Hematopoietic multipotent progenitor cell treated with erythropoietin and hydrocortisone succinate and interleukin-3 and kit ligand, for 15 days (in vitro differentiated cells): ENCODE data around the gene COX8C.
"Not testable (repeated sequence)": the region's sequence is repeated elsewhere in the genome, so short reads cannot be mapped to it uniquely, and the experiment has no call there.

Experiments
- DNase-seq: peaks from one replicate; pipeline ENCODE4 v3.0.0-alpha.2; 2015; ENCODE audit warnings: low spot score

COX8C gene

DNA sequence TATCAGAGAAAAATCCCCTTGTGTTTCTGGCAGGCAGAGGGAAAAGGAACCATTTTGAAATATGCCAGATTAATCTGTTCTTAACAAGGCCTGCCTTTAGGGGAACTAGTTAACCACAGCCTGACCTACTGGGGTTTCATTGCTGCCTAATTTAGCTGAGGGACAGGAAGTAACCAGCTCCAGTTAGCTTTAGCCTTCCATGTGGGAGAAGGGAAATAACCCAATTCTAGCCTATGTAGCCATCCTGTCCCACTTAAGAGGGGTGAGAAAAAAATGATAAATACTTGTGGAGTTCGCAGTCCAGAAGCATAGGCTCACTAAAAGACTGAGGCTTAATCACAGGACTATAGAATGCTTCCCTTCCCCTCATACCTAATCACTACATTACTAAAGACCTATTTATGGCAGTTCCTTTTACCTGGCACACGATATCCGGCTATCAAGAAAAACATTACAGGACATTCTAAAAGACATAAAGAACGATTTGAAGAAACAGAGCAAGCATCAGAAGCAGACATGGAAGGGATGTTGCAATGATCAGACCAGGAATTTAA lies 22.8 kb downstream of the COX8C start:
- DNase-seq: no peak

DNA sequence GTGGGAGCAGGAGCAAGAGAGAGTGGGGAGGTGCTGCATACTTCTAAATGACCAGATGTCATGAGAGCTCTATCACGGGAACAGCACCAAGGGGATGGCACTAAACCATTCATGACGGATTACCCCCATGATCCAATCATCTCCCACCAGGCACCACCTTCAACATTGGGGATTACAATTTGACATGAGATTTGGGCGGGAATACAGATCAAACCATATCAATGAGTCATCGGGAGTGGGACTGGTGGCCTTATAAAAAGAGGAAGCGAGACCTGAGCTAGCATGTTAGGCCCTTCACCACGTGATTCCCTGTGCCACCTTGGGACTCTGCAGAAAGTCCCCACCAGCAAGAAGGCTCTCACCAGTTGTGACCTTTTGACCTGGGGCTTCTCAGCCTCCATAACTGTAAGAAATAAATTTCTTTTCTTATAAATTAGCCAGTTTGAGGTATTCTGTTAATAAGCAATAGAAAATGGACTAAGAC lies 28.7 kb downstream of the COX8C start:
- no peak for DNase-seq

DNA sequence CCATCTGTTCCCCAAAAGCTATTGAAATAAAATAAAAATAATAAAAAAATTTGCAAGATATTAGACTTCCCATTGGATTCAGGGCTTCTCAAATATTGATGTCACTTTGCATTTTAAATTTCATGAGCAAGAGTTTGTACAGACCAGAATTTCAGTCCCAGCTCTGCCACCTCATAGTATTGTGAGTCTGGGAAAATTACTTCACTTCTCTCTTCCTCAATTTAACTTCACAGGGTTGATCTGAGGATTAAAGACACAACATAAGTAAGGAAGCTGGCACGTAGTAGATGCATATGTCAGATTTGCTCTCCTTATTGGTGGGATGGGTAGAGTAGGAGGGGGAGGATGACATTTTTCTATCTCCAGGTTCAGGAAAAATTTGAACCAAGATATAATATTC lies 32.8 kb downstream of the COX8C start:
- no peak for DNase-seq

DNA sequence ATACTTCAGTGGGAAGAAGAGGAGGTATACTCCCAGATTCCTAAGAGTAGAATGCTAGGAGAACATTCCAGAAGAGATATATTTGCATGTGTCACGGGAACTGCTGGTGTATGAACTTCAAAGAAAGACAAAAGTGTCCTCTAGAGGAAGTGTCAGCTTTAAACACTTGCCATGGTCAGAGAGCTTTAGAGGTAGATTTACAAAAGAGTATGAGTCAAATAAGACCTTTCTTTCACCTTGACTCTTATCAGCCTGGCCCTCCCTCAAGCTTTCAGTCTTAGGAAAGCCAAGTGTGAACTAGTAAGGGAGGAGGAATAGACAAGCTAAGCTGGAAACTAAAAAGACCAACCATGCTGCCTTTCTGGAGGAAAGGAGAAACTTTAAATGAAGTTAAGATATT lies 34.7 kb downstream of the COX8C start:
- no peak for DNase-seq

DNA sequence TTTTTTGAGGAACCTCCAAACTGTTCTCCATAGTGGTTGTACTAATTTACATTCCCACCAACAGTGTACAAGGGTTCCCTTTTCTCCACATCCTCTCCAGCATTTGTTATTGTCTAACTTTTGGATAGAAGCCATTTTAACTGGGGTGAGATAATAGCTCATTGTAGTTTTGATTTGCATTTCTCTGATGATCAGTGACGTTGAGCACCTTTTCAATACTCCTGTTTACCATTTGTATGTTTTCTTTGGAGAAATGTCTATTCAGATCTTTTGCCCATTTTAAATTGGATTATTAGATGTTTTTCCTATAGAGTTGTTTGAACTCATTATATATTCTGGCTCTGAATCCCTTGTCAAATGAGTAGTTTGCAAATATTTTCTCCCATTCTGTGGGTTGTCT lies 37.3 kb downstream of the COX8C start:
- DNase-seq: not testable (repeated sequence)

DNA sequence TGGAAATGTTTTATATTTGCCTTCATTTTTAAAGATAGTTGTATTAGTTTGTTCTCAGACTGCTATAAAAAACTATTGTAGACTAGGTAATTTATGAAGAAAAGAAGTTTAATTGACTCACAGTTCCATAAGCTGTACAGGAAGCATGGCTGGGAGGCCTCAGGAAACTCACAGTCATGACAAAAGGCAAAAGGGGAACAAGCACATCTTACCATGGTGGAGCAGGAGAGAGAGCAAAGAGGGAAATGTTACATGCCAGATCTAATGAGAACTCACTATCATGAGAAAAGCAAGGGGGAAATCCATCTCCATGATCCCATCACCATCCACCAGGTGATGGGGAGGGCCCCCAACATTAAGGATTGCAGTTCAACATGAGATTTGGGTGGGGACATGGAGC lies 48.2 kb downstream of the COX8C start:
- DNase-seq: no peak

DNA sequence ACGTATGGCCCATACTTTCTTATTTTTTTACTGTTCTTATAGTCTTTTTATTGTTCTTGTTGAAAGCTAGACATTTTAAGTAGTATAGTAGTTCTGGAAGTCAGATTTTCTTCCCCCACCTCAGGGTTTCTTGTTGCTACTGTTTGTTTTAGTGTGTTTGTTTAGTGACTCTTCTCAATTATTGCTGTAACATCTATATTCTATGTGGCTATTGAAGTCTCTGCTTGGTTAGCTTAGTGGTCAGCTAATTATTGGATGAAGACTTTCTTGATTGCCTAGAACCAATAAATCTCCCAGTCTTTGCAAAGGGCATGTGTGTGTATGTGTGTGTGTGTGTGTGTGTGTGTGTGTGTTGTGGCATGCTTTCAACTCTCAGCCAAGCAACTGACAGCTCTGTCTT lies 49.5 kb downstream of the COX8C start:
- DNase-seq: no peak
